ENCODE data around the gene TCAIM.

TCAIM gene

DNA sequence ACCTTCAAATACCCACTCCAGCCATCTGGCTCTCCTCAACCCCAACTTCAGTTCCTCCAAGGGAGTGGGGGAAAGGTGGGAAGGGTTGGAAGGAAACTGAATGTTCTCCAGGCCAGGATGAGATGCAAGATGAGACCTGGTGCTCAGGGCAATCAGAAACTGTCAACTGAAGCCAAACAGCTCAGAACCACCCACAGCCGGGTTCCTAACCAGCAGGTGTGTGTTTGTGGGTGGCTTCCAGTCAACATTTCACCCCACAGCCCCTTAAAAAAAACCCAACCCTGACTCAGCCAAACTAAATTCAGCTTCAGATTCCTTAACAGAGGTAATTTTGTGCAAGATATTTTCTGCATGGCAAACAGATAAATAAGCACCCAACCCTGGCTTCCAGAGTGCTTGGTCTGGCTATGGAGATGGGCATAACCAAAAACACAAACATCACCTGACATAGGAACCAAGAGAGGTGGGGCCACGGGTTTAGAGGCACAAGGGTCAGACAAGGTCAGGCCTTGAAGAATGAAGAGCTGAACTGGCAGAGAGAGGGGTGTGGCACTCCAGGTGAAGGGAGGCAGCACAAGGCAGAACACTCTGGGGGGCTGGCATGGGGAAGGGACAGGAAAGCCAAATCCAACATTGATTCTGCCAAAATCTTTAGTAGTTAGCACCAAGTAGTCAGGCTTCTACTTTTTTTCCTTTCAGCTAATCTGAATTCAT, 104.2 kb downstream of the TCAIM start:
- DNase-seq (ENCODE audit: low spot score), result no peak

DNA sequence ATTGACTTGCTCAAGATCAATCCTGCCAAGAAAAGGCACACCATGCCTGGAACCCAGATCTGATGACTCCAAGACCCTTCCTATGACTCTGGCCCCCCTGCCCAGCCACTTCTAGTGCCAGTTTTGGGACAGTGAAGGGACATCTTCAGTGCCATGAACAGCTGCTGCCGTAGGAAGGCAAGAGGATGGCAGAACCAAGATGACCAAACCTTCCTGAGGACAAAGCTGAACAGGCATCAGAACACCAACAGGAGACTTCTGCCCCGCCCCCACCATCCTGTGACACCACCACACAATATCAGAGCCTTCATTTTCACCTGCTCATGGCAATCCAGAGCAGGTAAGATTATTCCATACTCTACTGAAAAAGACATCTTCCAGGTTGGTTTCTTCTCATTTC, 105.9 kb downstream of the TCAIM start:
- DNase-seq (ENCODE audit: low spot score), result no peak

DNA sequence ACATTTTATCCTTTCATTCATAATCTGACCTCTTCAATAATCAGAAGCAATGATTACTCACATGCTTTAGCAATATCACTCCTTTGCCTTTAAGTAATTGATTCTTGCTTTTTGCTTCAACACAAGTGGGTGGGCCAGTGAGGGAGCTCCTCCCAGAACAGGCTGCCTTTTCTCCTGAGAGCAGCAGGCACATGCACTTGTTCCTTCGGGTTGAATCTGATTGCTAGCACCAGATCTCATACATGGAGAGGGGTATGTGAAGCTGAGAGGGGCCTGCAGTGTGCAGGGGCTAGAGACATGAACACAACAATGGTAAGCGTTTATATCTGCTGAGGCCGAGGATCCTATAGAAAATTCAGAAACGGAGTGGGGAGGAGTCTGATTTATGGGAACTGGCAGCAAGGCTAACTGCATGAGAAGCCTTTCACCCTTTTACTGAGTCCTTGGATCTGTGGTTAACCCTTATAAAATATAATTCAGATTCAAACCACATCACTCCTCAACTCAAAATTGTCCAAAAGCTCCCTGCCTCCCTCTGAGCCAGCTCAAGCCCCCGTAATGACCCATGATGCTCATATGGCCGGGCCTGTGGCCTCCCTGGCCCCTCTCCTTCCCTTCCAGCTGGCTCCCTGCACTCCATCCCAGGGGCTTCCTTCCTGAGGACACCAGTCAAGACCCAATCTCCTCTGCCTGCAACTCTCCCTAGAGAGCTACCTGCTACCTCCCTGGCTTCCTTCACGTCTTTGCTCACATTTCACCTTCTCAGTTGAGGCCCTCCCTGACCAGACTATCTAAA, 106.5 kb downstream of the TCAIM start:
- DNase-seq (ENCODE audit: low spot score), result no peak

DNA sequence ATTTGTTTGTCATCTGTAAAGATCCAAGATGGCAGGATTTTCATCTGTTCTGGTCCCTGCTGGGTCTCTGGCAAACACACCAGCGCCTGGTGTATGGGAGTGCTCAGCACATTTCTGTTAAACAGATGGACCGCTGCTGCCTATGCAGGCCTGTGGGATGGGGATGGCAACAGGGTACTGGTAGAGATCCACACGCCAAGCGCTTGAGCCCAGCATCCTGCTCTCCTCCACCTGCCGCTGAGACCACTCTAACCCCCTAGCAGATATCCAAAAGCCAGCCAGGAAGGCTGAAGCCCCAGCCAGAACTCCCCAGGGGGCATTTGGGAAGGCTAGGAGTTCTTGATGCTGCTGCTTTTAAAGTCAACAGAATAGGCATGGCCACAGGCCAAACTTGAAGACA, 107.2 kb downstream of the TCAIM start:
- no peak for DNase-seq (ENCODE audit: low spot score)

DNA sequence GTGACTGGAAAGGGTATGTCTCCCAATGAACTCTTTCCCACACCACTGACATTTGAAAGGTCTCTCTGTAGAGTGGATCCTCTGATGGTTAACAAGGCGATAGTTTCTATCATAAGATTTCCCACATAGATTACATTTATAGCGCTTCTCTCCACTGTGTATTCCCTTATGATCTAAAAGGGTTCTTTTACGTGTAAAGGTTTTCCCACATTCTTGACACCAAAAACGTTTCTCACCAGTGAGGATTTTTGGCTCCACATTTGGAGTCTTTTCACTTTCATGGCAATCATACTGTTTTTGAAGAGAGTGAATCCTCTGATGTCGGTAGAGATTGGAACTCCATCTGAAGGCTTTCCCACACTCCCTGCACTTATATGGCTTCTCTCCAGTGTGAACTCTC, 108.4 kb downstream of the TCAIM start:
- no peak for DNase-seq (ENCODE audit: low spot score)

DNA sequence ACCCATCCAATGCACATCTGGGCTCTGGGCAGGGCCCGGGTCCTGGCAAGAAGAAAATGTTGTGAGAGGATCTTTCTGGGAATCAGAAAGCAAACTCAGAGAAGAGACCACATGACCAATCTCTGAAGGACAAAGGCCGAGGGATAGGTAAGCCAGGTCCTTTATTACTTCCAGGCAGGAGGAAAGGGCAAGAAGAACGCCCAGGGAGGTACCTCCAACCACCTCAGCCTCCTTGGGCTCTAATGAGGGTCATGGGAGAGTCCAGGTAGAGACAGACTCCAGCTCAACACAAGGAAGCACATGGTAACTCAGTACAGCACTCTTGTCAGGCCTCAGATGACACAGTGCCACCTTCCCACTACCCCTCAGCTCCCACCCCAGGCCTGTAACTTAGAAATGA, 112.9 kb downstream of the TCAIM start:
- DNase-seq (ENCODE audit: low spot score), result no peak

DNA sequence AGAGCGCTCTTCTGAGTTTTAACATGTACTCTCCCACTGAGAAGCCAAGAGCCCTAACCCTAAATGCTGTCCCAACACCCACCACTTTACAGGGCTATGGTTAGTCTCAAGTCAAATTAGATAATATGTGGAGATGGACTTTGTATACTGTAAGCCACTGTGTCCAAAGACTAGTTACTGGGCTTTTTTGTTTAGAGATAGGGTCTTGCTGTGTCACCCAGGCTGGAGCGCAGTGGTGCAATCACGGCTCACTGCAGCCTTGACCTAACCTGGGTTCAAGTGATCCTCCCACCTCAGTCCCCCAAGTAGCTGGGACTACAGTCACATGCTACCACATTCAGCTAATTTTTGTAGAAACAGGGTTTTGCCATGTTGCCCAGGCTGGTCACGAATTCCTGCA, 115.7 kb downstream of the TCAIM start:
- DNase-seq (ENCODE audit: low spot score), result no peak

DNA sequence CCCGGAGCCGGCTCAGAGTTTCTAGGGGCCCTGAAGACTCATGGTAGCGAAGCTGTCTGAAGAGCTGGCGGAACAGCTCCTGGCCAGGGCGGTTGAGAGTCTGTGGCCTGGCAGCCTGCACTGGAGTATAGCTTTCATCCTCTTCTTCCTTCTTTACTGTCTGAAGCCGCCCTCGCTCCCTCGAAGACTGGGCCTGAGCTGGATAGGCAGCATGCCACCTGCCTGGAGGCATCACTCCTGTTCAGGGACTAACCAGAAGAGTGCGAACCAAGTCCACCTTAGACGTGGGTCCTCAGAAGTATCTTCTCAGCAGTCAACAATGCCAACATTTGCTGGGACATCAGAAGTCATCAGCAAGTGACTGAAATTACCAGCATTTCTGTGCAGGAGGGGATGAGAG, 116.8 kb downstream of the TCAIM start:
- DNase-seq (ENCODE audit: low spot score), result no peak
